ENCODE measurements around the gene C12orf43. TPM values are rescaled to one million over a fixed set of nuclear protein-coding genes. Genes with fewer than 3 reads are reported as not detected.

C12orf43 gene
- polyA plus RNA-seq, 3 donors: 14.6 to 18.3 (median 16.7) TPM

- no peak for DNase-seq (ENCODE audit: extremely low read depth in 1 of 11, low read depth in 9 of 11, low spot score in 4 of 11)
Observed at GRCh38 chr12:121038861-121039668, 22.8 kb upstream of the C12orf43 start, which contains the start of gene OASL. Gene OASL, minus strand, starts transcription at chr12:121039246. Its CDS starts 275 bp downstream, at chr12:121038971.

GRCh38 chr12:121036810-121037326 lies 20.6 kb upstream of the C12orf43 start:
- no peak for DNase-seq (ENCODE audit: extremely low read depth in 1 of 11, low read depth in 9 of 11, low spot score in 4 of 11)

- no peak for DNase-seq (ENCODE audit: extremely low read depth in 1 of 11, low read depth in 9 of 11, low spot score in 4 of 11)
Observed at GRCh38 chr12:121034616-121035305, 18.5 kb upstream of the C12orf43 start.

GRCh38 chr12:121033625-121034349 lies 17.5 kb upstream of the C12orf43 start:
- no peak for DNase-seq (ENCODE audit: extremely low read depth in 1 of 11, low read depth in 9 of 11, low spot score in 4 of 11)

GRCh38 chr12:121030576-121031212 lies 14.4 kb upstream of the C12orf43 start:
- DNase-seq (ENCODE audit: extremely low read depth in 1 of 11, low read depth in 9 of 11, low spot score in 4 of 11): no peak

- no peak for DNase-seq (ENCODE audit: extremely low read depth in 1 of 11, low read depth in 9 of 11, low spot score in 4 of 11)
Observed at GRCh38 chr12:121026274-121027045, 10.2 kb upstream of the C12orf43 start.

- no peak for DNase-seq (ENCODE audit: extremely low read depth in 1 of 11, low read depth in 9 of 11, low spot score in 4 of 11)
Observed at GRCh38 chr12:121025442-121026226, 9.3 kb upstream of the C12orf43 start.

GRCh38 chr12:121023799-121024198 lies 7.5 kb upstream of the C12orf43 start:
- DNase-seq (ENCODE audit: extremely low read depth in 1 of 11, low read depth in 9 of 11, low spot score in 4 of 11): no peak

- no peak for DNase-seq (ENCODE audit: extremely low read depth in 1 of 11, low read depth in 9 of 11, low spot score in 4 of 11)
Observed at GRCh38 chr12:121022713-121023112, 6.4 kb upstream of the C12orf43 start.

GRCh38 chr12:121021754-121022153 lies 5.5 kb upstream of the C12orf43 start:
- DNase-seq (ENCODE audit: extremely low read depth in 1 of 11, low read depth in 9 of 11, low spot score in 4 of 11): no peak

- DNase-seq (ENCODE audit: extremely low read depth in 1 of 11, low read depth in 9 of 11, low spot score in 4 of 11): no peak
Observed at GRCh38 chr12:121018860-121019617, 2.8 kb upstream of the C12orf43 start.

GRCh38 chr12:121017966-121018491 lies 1.7 kb upstream of the C12orf43 start:
- no peak for DNase-seq (ENCODE audit: extremely low read depth in 1 of 11, low read depth in 9 of 11, low spot score in 4 of 11)

- no peak for DNase-seq (ENCODE audit: extremely low read depth in 1 of 11, low read depth in 9 of 11, low spot score in 4 of 11)
Observed at GRCh38 chr12:121013715-121014114, 2.6 kb downstream of the C12orf43 start.

GRCh38 chr12:121011820-121012219 lies 4.5 kb downstream of the C12orf43 start:
- no peak for DNase-seq (ENCODE audit: extremely low read depth in 1 of 11, low read depth in 9 of 11, low spot score in 4 of 11)

- DNase-seq (ENCODE audit: extremely low read depth in 1 of 11, low read depth in 9 of 11, low spot score in 4 of 11): no peak
Observed at GRCh38 chr12:121010860-121011259, 5.4 kb downstream of the C12orf43 start.

GRCh38 chr12:121009741-121010140 lies 6.5 kb downstream of the C12orf43 start:
- peak in 5 of 11 donors; percentile 17 to 54 (median 32) for DNase-seq (ENCODE audit: extremely low read depth in 1 of 11, low read depth in 9 of 11, low spot score in 4 of 11)

Data from renal cortex interstitium (tissue), 11 donors.